ENCODE measurements around the gene EEF1AKMT1. TPM values are rescaled to one million over a fixed set of nuclear protein-coding genes. Genes with fewer than 3 reads are reported as not detected.

Gene EEF1AKMT1
- total RNA-seq, 1 donor from 2014 or later: 2.9 TPM

DNA sequence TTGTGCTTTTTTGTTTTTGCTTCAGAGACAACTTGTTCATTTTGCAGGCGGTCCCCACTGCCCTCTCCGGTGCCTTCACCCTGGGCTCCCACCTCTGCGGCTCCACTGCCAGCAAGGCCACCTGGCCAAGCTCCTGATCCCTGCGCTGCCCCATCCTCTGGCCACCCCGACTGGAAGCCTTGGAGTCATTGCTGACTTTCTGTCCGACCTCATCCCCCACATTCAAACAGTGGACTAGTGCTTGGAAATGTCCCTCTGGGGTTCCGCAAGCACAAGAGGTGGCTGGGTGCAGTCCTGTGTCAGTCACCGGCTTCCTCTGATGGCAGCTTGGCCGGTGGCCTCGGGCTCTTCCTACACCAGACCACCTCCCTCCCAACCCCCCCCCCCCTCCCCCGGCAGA, 53.3 kb downstream of the EEF1AKMT1 start:
- H3K9me3 Mint-ChIP-seq (ENCODE audit: unreplicated experiment): peaks cover 2% of the 10 kb centered on the region
- TF ChIP-seq, protein P1, sequence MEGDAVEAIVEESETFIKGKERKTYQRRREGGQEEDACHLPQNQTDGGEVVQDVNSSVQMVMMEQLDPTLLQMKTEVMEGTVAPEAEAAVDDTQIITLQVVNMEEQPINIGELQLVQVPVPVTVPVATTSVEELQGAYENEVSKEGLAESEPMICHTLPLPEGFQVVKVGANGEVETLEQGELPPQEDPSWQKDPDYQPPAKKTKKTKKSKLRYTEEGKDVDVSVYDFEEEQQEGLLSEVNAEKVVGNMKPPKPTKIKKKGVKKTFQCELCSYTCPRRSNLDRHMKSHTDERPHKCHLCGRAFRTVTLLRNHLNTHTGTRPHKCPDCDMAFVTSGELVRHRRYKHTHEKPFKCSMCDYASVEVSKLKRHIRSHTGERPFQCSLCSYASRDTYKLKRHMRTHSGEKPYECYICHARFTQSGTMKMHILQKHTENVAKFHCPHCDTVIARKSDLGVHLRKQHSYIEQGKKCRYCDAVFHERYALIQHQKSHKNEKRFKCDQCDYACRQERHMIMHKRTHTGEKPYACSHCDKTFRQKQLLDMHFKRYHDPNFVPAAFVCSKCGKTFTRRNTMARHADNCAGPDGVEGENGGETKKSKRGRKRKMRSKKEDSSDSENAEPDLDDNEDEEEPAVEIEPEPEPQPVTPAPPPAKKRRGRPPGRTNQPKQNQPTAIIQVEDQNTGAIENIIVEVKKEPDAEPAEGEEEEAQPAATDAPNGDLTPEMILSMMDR (IDR thresholded peaks at IDR 0.05; ENCODE audit: partially characterized antibody, unreplicated experiment): no peak
- peaks cover 5% of the 10 kb centered on the region for H3K27me3 Mint-ChIP-seq (ENCODE audit: unreplicated experiment)
- DNase-seq: no peak
- no peak overlapping the region for H3K27ac Mint-ChIP-seq (ENCODE audit: unreplicated experiment)
- H3K4me1 Mint-ChIP-seq (ENCODE audit: low read depth, unreplicated experiment): peaks cover 9% of the 10 kb centered on the region
- no peaks in the 10 kb centered on the region for H3K36me3 Mint-ChIP-seq (ENCODE audit: unreplicated experiment)
- peak overlapping the region; percentile 11 for H3K4me3 Mint-ChIP-seq (ENCODE audit: unreplicated experiment)

DNA sequence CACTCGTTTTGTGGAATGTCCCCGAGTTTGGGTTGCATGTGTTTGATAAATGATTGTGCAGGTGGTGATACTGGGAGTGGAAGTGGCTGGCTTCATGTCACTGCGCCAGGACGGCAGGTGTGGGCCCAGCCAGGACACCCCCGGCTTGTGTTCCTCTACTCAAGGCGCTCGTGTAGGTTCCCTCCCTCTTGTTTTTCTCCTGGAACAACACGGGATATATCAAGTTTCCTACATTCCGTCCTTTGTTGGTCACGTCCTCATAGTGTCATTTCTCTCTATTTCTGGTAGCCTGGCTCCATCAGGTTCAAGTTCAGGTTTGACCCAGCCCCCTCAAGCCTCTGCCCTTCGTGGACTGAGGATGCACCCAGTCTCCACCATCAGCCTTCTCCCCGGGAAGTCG, 54.0 kb downstream of the EEF1AKMT1 start:
- Mint-ChIP-seq H3K27me3 (ENCODE audit: unreplicated experiment) (peaks cover 5% of the 10 kb centered on the region), H3K36me3 (ENCODE audit: unreplicated experiment) (no peaks in the 10 kb centered on the region), H3K4me3 (ENCODE audit: unreplicated experiment) (no peak overlapping the region), H3K4me1 (ENCODE audit: low read depth, unreplicated experiment) (peaks cover 9% of the 10 kb centered on the region), H3K9me3 (ENCODE audit: unreplicated experiment) (peaks cover 2% of the 10 kb centered on the region), H3K27ac (ENCODE audit: unreplicated experiment) (no peak overlapping the region)
- DNase-seq: no peak
- TF ChIP-seq, protein P1 (IDR thresholded peaks at IDR 0.05; ENCODE audit: partially characterized antibody, unreplicated experiment): no peak

GRCh38 chr13:20718958-20719566, 54.7 kb downstream of the EEF1AKMT1 start:
- Mint-ChIP-seq H3K9me3 (ENCODE audit: unreplicated experiment) (peaks cover 2% of the 10 kb centered on the region), H3K27me3 (ENCODE audit: unreplicated experiment) (peaks cover 6% of the 10 kb centered on the region), H3K36me3 (ENCODE audit: unreplicated experiment) (no peaks in the 10 kb centered on the region), H3K27ac (ENCODE audit: unreplicated experiment) (no peak overlapping the region), H3K4me1 (ENCODE audit: low read depth, unreplicated experiment) (peaks cover 13% of the 10 kb centered on the region), H3K4me3 (ENCODE audit: unreplicated experiment) (no peak overlapping the region)
- no peak for DNase-seq
- TF ChIP-seq, protein P1 (IDR thresholded peaks at IDR 0.05; ENCODE audit: partially characterized antibody, unreplicated experiment): no peak

- Mint-ChIP-seq H3K9me3 (ENCODE audit: unreplicated experiment) (peaks cover 2% of the 10 kb centered on the region), H3K4me1 (ENCODE audit: low read depth, unreplicated experiment) (peaks cover 22% of the 10 kb centered on the region), H3K27ac (ENCODE audit: unreplicated experiment) (peak overlapping the region; percentile 31), H3K27me3 (ENCODE audit: unreplicated experiment) (peaks cover 8% of the 10 kb centered on the region), H3K4me3 (ENCODE audit: unreplicated experiment) (no peak overlapping the region), H3K36me3 (ENCODE audit: unreplicated experiment) (no peaks in the 10 kb centered on the region)
- TF ChIP-seq, protein P1 (IDR thresholded peaks at IDR 0.05; ENCODE audit: partially characterized antibody, unreplicated experiment): no peak
- no peak for DNase-seq
These were observed 55.9 kb downstream of the EEF1AKMT1 start for GRCh38 chr13:20717581-20718542.

DNA sequence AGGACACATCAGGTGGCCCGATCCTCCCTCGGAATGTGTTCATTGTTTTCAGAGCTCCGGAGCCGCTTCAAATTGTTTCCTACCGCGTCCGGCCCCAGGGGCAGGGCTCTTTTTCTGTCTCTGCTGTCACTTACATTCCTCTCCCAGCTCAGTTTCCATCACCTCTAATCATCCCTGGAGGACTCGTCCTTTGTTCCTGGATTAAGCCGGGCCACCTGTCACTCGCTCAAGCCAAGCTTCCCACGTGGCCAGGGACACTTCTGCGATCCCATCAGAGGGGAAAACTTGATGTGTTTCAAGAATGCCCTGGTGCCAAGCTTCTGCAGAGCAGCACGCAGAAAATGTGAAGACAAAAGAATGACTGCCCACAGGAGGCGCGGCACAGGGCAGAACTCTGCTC, 56.8 kb downstream of the EEF1AKMT1 start:
- peak overlapping the region; percentile 31 for H3K27ac Mint-ChIP-seq (ENCODE audit: unreplicated experiment)
- H3K4me1 Mint-ChIP-seq (ENCODE audit: low read depth, unreplicated experiment): peaks cover 23% of the 10 kb centered on the region
- no peaks in the 10 kb centered on the region for H3K36me3 Mint-ChIP-seq (ENCODE audit: unreplicated experiment)
- DNase-seq: peak; percentile 33
- peaks cover 6% of the 10 kb centered on the region for H3K27me3 Mint-ChIP-seq (ENCODE audit: unreplicated experiment)
- H3K9me3 Mint-ChIP-seq (ENCODE audit: unreplicated experiment): peaks cover 2% of the 10 kb centered on the region
- TF ChIP-seq, protein P1 (IDR thresholded peaks at IDR 0.05; ENCODE audit: partially characterized antibody, unreplicated experiment): no peak
- H3K4me3 Mint-ChIP-seq (ENCODE audit: unreplicated experiment): peak overlapping the region; percentile 76
